ENCODE data around the gene OR2A1.
"Not testable (repeated sequence)": the region's sequence is repeated elsewhere in the genome, so short reads cannot be mapped to it uniquely, and the experiment has no call there.

OR2A1 gene

GRCh38 chr7:144323359-144323758, 11.1 kb downstream of the OR2A1 start:
- DNase-seq (ENCODE audit: low spot score): not testable (repeated sequence)

- DNase-seq (ENCODE audit: low spot score): not testable (repeated sequence)
Observed at GRCh38 chr7:144325868-144326267, 13.6 kb downstream of the OR2A1 start.

DNA sequence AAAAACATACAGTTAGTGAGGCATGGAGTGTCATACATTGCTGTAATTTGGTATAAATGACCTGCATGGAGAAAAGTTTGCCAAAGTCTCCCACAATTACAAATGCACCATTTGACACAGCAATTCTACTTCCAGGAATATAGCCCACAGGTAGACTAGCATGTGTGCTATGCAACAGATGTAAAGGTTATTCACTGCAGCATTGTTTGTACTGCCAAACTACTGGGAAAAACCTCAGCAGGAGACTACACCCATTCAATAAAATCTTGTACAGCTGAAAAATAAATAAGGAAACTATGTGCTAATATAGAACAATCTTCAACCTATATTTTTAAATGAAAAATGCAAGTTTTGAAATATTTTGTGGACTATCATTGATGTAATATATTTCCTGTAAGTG, 17.8 kb downstream of the OR2A1 start:
- DNase-seq (ENCODE audit: low spot score): not testable (repeated sequence)

DNA sequence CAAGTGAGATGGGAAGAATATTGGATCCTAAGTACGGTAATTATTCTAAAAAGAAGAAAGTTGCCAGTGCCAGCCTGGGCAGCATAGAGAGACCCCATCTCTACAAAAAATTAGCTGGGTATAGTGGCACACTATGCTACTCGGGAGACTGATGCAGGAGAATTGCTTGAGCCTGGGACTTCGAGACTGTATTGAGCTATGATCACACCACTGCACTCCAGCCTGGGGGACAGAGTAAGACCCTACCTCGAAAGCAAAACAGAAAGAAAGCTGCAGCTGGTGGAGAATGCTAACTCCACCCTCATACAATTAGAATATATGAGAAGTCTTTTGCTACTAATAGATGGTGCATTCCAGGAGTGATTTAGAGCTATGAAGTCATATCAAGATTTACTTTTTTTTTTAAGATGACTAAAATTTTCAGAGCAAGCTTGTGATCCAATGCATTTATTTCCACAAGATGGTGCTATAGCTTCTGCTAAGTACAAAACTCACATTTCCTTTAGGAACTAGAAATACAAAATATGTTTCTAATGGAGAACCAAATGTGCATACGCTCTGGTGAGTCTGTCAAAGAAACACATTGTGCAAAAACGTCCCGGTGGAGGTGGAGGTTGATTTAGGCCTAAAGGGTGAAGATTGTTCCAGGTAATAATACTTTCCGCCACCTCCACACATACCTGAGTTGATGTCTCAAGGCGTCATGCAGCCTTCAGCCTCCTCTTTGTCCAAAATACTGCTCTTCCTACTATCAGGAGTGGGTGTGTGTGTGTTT, 19.2 kb downstream of the OR2A1 start:
- DNase-seq (ENCODE audit: low spot score): not testable (repeated sequence)

GRCh38 chr7:144331996-144332288, 19.7 kb downstream of the OR2A1 start:
- not testable (repeated sequence) for DNase-seq (ENCODE audit: low spot score)

DNA sequence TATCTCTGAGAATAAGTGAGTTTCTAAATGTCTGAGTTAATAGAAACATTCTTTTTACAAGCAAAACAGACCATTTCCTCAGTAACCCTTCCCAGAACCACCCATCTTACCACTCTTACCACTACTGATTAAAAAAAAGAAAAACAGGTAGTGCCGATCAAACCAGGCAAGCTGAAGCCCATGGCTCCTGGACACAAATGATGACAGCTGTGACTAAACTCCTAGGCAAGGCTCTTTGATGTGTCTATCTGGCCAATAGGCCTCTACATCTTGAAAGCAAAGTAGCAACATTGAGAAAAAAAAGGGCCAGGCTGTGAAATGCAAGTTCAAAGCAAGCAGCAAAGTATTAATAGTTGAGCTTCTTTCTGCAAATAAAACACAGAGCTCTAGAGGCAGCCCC, 36.4 kb downstream of the OR2A1 start:
- not testable (repeated sequence) for DNase-seq (ENCODE audit: low spot score)

GRCh38 chr7:144351667-144352066, 39.4 kb downstream of the OR2A1 start:
- not testable (repeated sequence) for DNase-seq (ENCODE audit: low spot score)

- not testable (repeated sequence) for DNase-seq (ENCODE audit: low spot score)
Observed at GRCh38 chr7:144355176-144355822, 43.1 kb downstream of the OR2A1 start, which contains the start of gene ARHGEF5. TSS of gene ARHGEF5 (plus strand) at chr7:144355402. CDS start at chr7:144362670, 7,268 bp downstream.

- not testable (repeated sequence) for DNase-seq (ENCODE audit: low spot score)
Observed at GRCh38 chr7:144356185-144356584, 44.0 kb downstream of the OR2A1 start.

- DNase-seq (ENCODE audit: low spot score): not testable (repeated sequence)
Observed at GRCh38 chr7:144356860-144357259, 44.6 kb downstream of the OR2A1 start.

DNA sequence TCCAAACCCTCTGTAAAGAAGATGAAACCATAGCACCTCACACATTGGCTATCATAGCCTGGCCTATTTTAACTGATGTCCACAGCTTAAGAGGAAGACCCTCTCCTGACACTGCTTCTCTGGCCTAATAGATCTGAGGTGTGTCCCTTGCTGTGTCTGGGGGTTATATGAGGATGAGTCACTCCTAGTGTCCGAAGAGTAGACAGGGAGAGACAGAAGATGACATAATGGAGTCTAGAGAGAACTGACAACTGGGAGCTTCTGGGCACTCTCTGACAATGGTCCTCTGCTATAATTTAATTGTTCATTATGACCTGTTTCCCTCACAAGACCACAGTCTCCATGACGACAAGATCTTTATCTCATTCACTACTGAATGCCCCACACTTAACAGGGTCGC, 49.8 kb downstream of the OR2A1 start:
- not testable (repeated sequence) for DNase-seq (ENCODE audit: low spot score)

DNA sequence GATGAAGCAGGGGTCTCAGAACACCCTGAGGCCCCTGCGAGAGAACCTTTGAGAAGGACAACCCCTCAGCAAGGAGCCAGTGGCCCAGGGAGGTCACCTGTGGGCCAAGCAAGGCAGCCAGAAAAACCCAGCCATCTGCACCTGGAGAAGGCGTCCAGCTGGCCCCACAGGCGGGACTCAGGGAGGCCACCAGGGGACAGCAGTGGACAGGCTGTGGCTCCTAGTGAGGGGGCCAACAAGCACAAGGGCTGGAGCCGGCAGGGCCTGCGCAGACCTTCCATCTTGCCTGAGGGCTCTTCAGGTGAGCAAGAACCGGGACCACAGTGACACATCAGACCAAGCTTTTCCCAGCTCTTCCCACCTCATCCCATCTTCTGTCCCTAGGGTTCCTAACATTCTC, 53.3 kb downstream of the OR2A1 start:
- not testable (repeated sequence) for DNase-seq (ENCODE audit: low spot score)

DNA sequence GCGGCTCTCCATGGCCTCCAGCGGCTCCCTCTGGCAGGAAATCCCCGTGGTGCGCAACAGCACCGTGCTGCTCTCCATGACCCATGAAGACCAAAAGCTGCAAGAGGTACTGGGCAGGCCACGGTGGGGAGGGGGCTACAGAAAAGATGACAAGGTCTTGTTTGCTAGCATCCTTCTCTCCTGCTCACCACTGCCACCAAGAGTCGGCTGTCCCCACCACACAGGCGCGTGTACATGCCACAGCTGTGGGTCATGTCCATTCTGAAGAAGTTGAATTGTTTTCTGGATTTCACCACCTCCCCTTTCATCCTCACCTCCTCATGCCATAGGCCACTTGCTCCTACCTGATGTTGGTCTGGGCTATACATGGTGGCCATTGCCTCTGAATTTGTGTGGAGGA, 55.0 kb downstream of the OR2A1 start:
- not testable (repeated sequence) for DNase-seq (ENCODE audit: low spot score)

DNA sequence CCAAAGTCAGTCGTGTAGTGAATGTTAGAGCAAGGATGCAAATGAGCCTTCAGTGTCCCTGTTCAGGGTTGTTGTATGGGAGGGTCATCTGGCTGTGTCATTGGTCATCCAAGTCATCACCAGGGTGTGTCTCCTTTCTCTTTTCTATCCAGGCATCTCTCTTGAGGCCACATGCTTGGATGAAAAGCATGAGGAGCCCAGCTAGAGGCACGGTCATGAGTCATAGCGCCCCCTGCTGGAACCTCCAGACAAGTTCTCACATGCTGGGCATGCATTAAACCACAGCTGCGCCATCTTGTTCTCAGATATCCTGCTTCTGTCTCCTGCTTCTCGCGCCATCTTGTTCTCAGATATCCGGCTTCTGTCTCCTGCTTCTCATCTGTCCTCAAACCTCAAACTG, 57.0 kb downstream of the OR2A1 start:
- DNase-seq (ENCODE audit: low spot score): not testable (repeated sequence)

Measured in iPS-NIHi11 (cell line).